K562 (cell line): ENCODE measurements around the gene SLC22A23. TPM values are rescaled to one million over a fixed set of nuclear protein-coding genes. Genes with fewer than 3 reads are reported as not detected.

Source experiments
- ATAC-seq: fragments of 200-7000 bp; cut with Tn5 transposase; 3 replicates; pipeline ENCODE4 v1.9.1; 2020; ENCODE audit warnings: moderate library complexity
- BruUV-seq: library from RNA; stranded (reverse); fragments of 400-500 nt; replicated peaks from 2 replicates; lab custom pipeline; 2021; lab: Mats Ljungman, UMichigan
- CTCF ChIA-PET: fragments of 300-600 bp; formaldehyde crosslinking; extraction: SDS; loops from one replicate; lab custom pipeline; 2021; ENCODE audit warnings: low intra/inter-chr PET ratio; lab: Yijun Ruan, JAX
- POLR2A ChIA-PET: fragments of 300-600, 350-650 bp; sonication (Branson Sonifier 250); formaldehyde crosslinking; extraction: SDS; loops from one replicate; lab custom pipeline; 2021; ENCODE audit warnings: antibody characterized with exemption, inconsistent platforms; lab: Yijun Ruan, JAX
- DNase-seq, 4 experiments: peaks; one replicate each; pipeline versions ENCODE4 v3.0.0 to v3.0.0-alpha.2; 2011 to 2018; ENCODE audit warnings: low spot score in 3 of 4, mixed read lengths in 3 of 4; ENCODE audit errors: extremely low read depth in 1 of 4
- FAIRE-seq: peaks from 2 replicates; lab custom pipeline; 2011; peaks lifted over from hg19 to GRCh38; lab: Jason Lieb, UNC
- H2AFZ ChIP-seq: 2 replicates; pipeline ENCODE4 v1.6.0; 2011; ENCODE audit warnings: low read depth, low read length, control low read depth, inconsistent platforms
- H3K27ac ChIP-seq: fragments of 200-600 bp; 3 replicates; pipeline ENCODE4 v1.8.0; 2011; ENCODE audit warnings: low read depth, mild to moderate bottlenecking, control low read depth, inconsistent platforms, low read length, moderate library complexity, mixed read lengths; ENCODE audit errors: extremely low read depth
- H3K27me3 ChIP-seq, 2 experiments: fragments of 300-600 bp in 1 of 2; 2 replicates in 1 of 2; 3 replicates in 1 of 2; pipeline versions ENCODE4 v1.6.0 to v1.8.0; 2011; ENCODE audit warnings: inconsistent platforms in 2 of 2, low read length in 2 of 2, mild to moderate bottlenecking in 1 of 2, mixed read lengths in 1 of 2, moderate library complexity in 1 of 2; ENCODE audit not compliant: control insufficient read depth in 2 of 2, insufficient read depth in 2 of 2
- H3K36me3 ChIP-seq: fragments of 300-600 bp; 3 replicates; pipeline ENCODE4 v1.8.0; 2011; ENCODE audit warnings: mild to moderate bottlenecking, low read length, inconsistent platforms; ENCODE audit not compliant: control insufficient read depth, insufficient read depth
- H3K4me1 ChIP-seq, 2 experiments: fragments of 200-600 bp in 1 of 2; replicated peaks in 1 of 2; 2 replicates in 1 of 2; 3 replicates in 1 of 2; pipeline versions ENCODE4 v1.5.1 to v1.8.0; 2011; ENCODE audit warnings: inconsistent platforms in 2 of 2, low read length in 2 of 2, mild to moderate bottlenecking in 1 of 2, mixed read lengths in 1 of 2, moderate library complexity in 1 of 2; ENCODE audit not compliant: control insufficient read depth in 2 of 2, insufficient read depth in 2 of 2
- H3K4me2 ChIP-seq: 2 replicates; pipeline ENCODE4 v1.6.1; 2011; ENCODE audit warnings: low read length, control low read depth, inconsistent platforms, mixed read lengths; ENCODE audit not compliant: insufficient read depth
- H3K4me3 ChIP-seq: fragments of 200-600 bp; sonication (generic), shearing (Covaris generic); 2 replicates; pipeline ENCODE4 v1.5.1; 2016; ENCODE audit warnings: control low read depth, inconsistent platforms
- H3K79me2 ChIP-seq: fragments of 200-600 bp; 3 replicates; pipeline ENCODE4 v1.8.0; 2011; ENCODE audit warnings: low read length, inconsistent platforms; ENCODE audit not compliant: control insufficient read depth, insufficient read depth
- H3K9ac ChIP-seq, 2 experiments: 2 replicates each; pipeline versions ENCODE4 v1.6.0 to v1.6.1; 2011; ENCODE audit warnings: low read depth in 2 of 2, low read length in 2 of 2, control low read depth in 1 of 2, inconsistent platforms in 1 of 2, mild to moderate bottlenecking in 1 of 2, mixed read lengths in 1 of 2; ENCODE audit not compliant: insufficient read depth in 1 of 2
- H3K9me1 ChIP-seq: one replicate; pipeline ENCODE4 v1.6.0; 2011; ENCODE audit warnings: inconsistent platforms, mild to moderate bottlenecking, low read length, moderate library complexity; ENCODE audit not compliant: control insufficient read depth, insufficient read depth
- H3K9me3 ChIP-seq: replicated peaks from 2 replicates; pipeline ENCODE4 v1.5.1; 2011; ENCODE audit warnings: low read depth, low read length, inconsistent platforms; ENCODE audit not compliant: control insufficient read depth, insufficient read depth
- H4K20me1 ChIP-seq: replicated peaks from 2 replicates; pipeline ENCODE4 v1.6.1; 2011; ENCODE audit warnings: low read length, inconsistent platforms, mixed read lengths; ENCODE audit not compliant: control insufficient read depth, insufficient read depth
- BRCA1 ChIP-seq, 2 experiments: fragments of 450-650 bp in 1 of 2; sonication (generic) in 1 of 2; formaldehyde crosslinking in 1 of 2; IDR thresholded peaks; 2 replicates each; pipeline versions ENCODE4 v1.5.0 to v1.6.1; 2017 to 2020; ENCODE audit warnings: mild to moderate bottlenecking in 1 of 2, missing genetic modification reagents in 1 of 2
- CBFB ChIP-seq: sonication (generic); formaldehyde crosslinking; IDR thresholded peaks from 2 replicates; pipeline ENCODE4 v1.4.0; 2020; ENCODE audit warnings: mild to moderate bottlenecking, missing genetic modification reagents
- MAFF ChIP-seq: IDR thresholded peaks from 2 replicates; pipeline ENCODE4 v1.6.1; 2012; ENCODE audit warnings: low read length, improper control_type of control experiment
- PRPF4 ChIP-seq: fragments of 200-400 bp; formaldehyde crosslinking; IDR thresholded peaks from one replicate; pipeline ENCODE4 v1.6.1; 2017; ENCODE audit warnings: low read length, low read depth, mild to moderate bottlenecking; ENCODE audit not compliant: insufficient read depth, poor library complexity, severe bottlenecking
- ZNF217 ChIP-seq: sonication (generic); formaldehyde crosslinking; IDR thresholded peaks from 2 replicates; pipeline ENCODE4 v1.8.0; 2022; ENCODE audit warnings: mild to moderate bottlenecking, missing genetic modification reagents
- ZSCAN29 ChIP-seq: fragments of 450-650 bp; IDR thresholded peaks from 2 replicates; pipeline ENCODE4 v1.6.1; 2017
- WGBS: fragments of 100-300 bp; shearing (Covaris generic); methylation state at CpG from one replicate; pipeline ENCODE4 v1.1.6; 2016; ENCODE audit warnings: low coverage, mixed read lengths; ENCODE audit not compliant: insufficient coverage; ENCODE audit errors: missing lambda C conversion rate; 5-methylcytosine and 5-hydroxymethylcytosine counted together
- in situ Hi-C: fragments of 300-500 bp; cut with MboI; formaldehyde crosslinking; loops from 4 replicates; pipeline ENCODE4 v1.15.0; 2018; ENCODE audit warnings: inconsistent platforms, mixed read lengths
- intact Hi-C: fragments of 100-400 bp; cut with micrococcal nuclease; formaldehyde crosslinking; loops from 2 replicates; pipeline ENCODE4 v1.14.2; 2022
- polyA plus RNA-seq, 8 experiments: library from polyadenylated mRNA; depleted of rRNA in 4 of 8; stranded (reverse) in 5 of 8; unstranded in 3 of 8; fragments of >200 nt; fragmentation: Nextera tagmentation in 2 of 8; fragmentation: Illumina TruSeq in 1 of 8; extraction: Ambion mirVana in 2 of 8; extraction: Trizol in 1 of 8; gene quantifications; 2 replicates each; pipeline versions ENCODE4 v1.2.1 to v1.2.3, GENCODE V29; 2011 to 2014; ENCODE audit warnings: inconsistent platforms in 1 of 8, missing spikeins in 1 of 8
- total RNA-seq, 7 experiments: library from RNA; depleted of rRNA in 6 of 7; stranded (reverse); fragments of >200 nt in 6 of 7; fragmentation: Illumina TruSeq in 2 of 7; extraction: Trizol in 2 of 7; gene quantifications; 2 replicates each; pipeline versions ENCODE4 v1.2.1 to v1.2.3, GENCODE V29; 2011 to 2021; ENCODE audit warnings: low replicate concordance in 1 of 7
- TF ChIP-seq, protein P1 (sequence below): sonication (generic); formaldehyde crosslinking; IDR thresholded peaks from 2 replicates; pipeline ENCODE4 v1.8.0; 2023; ENCODE audit warnings: mild to moderate bottlenecking, missing genetic modification reagents

SLC22A23 gene
- total and polyA plus RNA-seq, 9 of the 15 experiments (the other 6 are each of a cell fraction or from before 2014, with no cell fraction given) = 0.30 to 8.7 (median 2.5) TPM

DNA sequence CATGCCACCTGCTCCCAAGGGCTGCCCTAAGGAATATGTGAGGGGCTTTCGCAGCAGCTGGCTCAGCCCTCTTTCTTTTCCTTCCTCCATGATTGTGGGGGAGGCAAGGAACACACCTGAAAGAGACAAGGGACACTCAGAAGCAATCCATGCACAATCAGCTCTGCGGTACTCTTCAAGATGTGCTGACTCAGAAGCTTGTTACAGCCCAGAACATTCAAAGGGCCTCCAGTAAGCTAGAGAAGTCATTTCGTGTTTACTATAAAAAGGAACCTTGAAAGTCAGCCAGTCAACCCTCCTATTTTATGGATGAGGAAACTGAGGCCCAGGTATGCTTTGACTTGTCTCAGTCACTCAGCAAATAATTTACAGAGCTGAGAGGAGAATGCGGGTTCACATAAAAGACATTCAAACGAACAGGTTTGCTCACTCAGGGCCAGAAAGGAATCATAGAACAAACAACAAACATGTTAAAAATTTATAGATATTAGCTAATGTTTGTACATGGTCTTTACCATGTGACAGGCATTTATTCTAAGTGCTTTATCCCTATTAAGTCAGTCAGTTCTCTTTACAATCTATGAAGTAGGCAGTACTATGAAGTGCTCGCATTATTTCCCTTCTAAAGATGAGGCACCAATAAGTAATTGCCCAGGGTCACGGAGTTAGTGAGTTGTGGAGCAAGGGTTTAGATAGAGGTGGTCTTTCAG, 37.7 kb upstream of the SLC22A23 start (continued):
- TF ChIP-seq, protein P1, sequence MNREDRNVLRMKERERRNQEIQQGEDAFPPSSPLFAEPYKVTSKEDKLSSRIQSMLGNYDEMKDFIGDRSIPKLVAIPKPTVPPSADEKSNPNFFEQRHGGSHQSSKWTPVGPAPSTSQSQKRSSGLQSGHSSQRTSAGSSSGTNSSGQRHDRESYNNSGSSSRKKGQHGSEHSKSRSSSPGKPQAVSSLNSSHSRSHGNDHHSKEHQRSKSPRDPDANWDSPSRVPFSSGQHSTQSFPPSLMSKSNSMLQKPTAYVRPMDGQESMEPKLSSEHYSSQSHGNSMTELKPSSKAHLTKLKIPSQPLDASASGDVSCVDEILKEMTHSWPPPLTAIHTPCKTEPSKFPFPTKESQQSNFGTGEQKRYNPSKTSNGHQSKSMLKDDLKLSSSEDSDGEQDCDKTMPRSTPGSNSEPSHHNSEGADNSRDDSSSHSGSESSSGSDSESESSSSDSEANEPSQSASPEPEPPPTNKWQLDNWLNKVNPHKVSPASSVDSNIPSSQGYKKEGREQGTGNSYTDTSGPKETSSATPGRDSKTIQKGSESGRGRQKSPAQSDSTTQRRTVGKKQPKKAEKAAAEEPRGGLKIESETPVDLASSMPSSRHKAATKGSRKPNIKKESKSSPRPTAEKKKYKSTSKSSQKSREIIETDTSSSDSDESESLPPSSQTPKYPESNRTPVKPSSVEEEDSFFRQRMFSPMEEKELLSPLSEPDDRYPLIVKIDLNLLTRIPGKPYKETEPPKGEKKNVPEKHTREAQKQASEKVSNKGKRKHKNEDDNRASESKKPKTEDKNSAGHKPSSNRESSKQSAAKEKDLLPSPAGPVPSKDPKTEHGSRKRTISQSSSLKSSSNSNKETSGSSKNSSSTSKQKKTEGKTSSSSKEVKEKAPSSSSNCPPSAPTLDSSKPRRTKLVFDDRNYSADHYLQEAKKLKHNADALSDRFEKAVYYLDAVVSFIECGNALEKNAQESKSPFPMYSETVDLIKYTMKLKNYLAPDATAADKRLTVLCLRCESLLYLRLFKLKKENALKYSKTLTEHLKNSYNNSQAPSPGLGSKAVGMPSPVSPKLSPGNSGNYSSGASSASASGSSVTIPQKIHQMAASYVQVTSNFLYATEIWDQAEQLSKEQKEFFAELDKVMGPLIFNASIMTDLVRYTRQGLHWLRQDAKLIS = no peak
- TF ChIP-seq ZSCAN29 (no peak), MAFF (peak; percentile 25; the same call in 1 of the 2 replicates)

DNA sequence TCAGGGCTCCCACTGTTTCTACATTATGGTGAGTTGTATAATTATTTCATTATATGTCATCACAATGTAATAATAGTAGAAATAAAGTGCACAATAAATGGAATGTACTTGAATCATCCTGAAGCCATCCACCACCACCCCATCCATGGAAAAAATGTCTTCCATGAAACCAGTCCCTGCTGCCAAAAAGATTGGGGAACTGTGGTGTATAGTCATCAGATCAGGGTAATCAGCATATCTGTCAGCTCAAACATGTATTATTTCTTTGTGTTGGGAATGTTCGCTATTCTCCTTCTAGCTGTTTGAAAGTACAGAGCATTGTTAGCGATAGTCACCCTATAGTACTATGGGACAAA, 33.8 kb upstream of the SLC22A23 start:
- CTCF ChIA-PET = no interaction called here
- Histone ChIP-seq H3K4me1 (no peaks in the 10 kb centered on the region), H4K20me1 (no peaks in the 10 kb centered on the region), H3K36me3 (no peaks in the 10 kb centered on the region), H3K27ac (no peak overlapping the region), H3K9me1 (no peaks in the 10 kb centered on the region), H3K4me2 (no peak overlapping the region), H3K9me3 (no peaks in the 10 kb centered on the region; the same call in 1 of the 2 replicates), H2AFZ (no peak overlapping the region)
- 8% methylated on average over 2 of the region's 2 CpGs for WGBS
- no peak for ATAC-seq
- in situ Hi-C loops = no loop called here
- intact Hi-C loops = no loop called here
- no peak for FAIRE-seq
- no peak for TF ChIP-seq ZNF217 (CRISPR knock-in tag)
- no peak for TF ChIP-seq PRPF4
- TF ChIP-seq BRCA1 (IDR thresholded peaks at IDR 0.05) = no peak
- no peak for TF ChIP-seq BRCA1 (CRISPR knock-in tag; IDR thresholded peaks at IDR 0.05)
- no peak for TF ChIP-seq CBFB (CRISPR knock-in tag)
- TF ChIP-seq, all 486 proteins: peak for 0
- peaks cover 56 to 88% of the 10 kb centered on the region in 2 experiments for H3K27me3 ChIP-seq
- BruUV-seq = no TSS peak
- no peak for DNase-seq
- no peak overlapping the region for H3K4me3 ChIP-seq
- POLR2A ChIA-PET = interaction anchor here (1.1 kb wide), 1 partner anchor 80 kb away, joined by 3 read pairs; no protein-coding TSS in a partner anchor
- H3K9ac ChIP-seq = no peak overlapping the region
- H3K79me2 ChIP-seq = no peaks in the 10 kb centered on the region
